Measurements from ENCODE around the gene SYT7.

The SYT7 gene

GRCh38 chr11:61534025-61534932 is 46.6 kb downstream of the SYT7 start:
- H3K4me1 Mint-ChIP-seq (ENCODE audit: low read depth), result no peaks in the 10 kb centered on the region
- no peak for DNase-seq
- no peak overlapping the region for H3K27ac Mint-ChIP-seq
- no peak overlapping the region for H3K4me3 Mint-ChIP-seq
- H3K27me3 Mint-ChIP-seq, result peaks cover 21% of the 10 kb centered on the region
- H3K36me3 Mint-ChIP-seq (ENCODE audit: low read depth), result no peaks in the 10 kb centered on the region
- H3K9me3 Mint-ChIP-seq, result no peaks in the 10 kb centered on the region

- Mint-ChIP-seq H3K36me3 (ENCODE audit: low read depth) (no peaks in the 10 kb centered on the region), H3K27me3 (peaks cover 24% of the 10 kb centered on the region), H3K4me1 (ENCODE audit: low read depth) (no peaks in the 10 kb centered on the region), H3K27ac (no peak overlapping the region), H3K4me3 (no peak overlapping the region), H3K9me3 (no peaks in the 10 kb centered on the region)
- no peak for DNase-seq
These were observed 47.5 kb downstream of the SYT7 start for GRCh38 chr11:61533401-61533800.

GRCh38 chr11:61533039-61533375 is 47.9 kb downstream of the SYT7 start:
- Mint-ChIP-seq H3K9me3 (no peaks in the 10 kb centered on the region), H3K4me3 (no peak overlapping the region)

GRCh38 chr11:61532134-61533038 is 48.5 kb downstream of the SYT7 start:
- peak; percentile 68 for DNase-seq
- no peaks in the 10 kb centered on the region for H3K4me1 Mint-ChIP-seq (ENCODE audit: low read depth)
- no peaks in the 10 kb centered on the region for H3K36me3 Mint-ChIP-seq (ENCODE audit: low read depth)
- peaks cover 29% of the 10 kb centered on the region for H3K27me3 Mint-ChIP-seq
- H3K27ac Mint-ChIP-seq, result no peak overlapping the region
- no peaks in the 10 kb centered on the region for H3K9me3 Mint-ChIP-seq
- no peak overlapping the region for H3K4me3 Mint-ChIP-seq

More at GRCh38 chr11:61533039-61533375, 47.9 kb downstream of the SYT7 start:
- no peak overlapping the region for H3K27ac Mint-ChIP-seq
- H3K27me3 Mint-ChIP-seq, result peaks cover 24% of the 10 kb centered on the region
- DNase-seq, result no peak
- no peaks in the 10 kb centered on the region for H3K4me1 Mint-ChIP-seq (ENCODE audit: low read depth)
- H3K36me3 Mint-ChIP-seq (ENCODE audit: low read depth), result no peaks in the 10 kb centered on the region

- Mint-ChIP-seq H3K9me3 (no peaks in the 10 kb centered on the region), H3K4me1 (ENCODE audit: low read depth) (no peaks in the 10 kb centered on the region), H3K4me3 (no peak overlapping the region), H3K36me3 (ENCODE audit: low read depth) (no peaks in the 10 kb centered on the region), H3K27me3 (peaks cover 38% of the 10 kb centered on the region), H3K27ac (no peak overlapping the region)
- no peak for DNase-seq
These were observed 49.8 kb downstream of the SYT7 start for GRCh38 chr11:61531044-61531443.

- Mint-ChIP-seq H3K9me3 (no peaks in the 10 kb centered on the region), H3K27me3 (peaks cover 33% of the 10 kb centered on the region), H3K36me3 (ENCODE audit: low read depth) (no peaks in the 10 kb centered on the region), H3K4me1 (ENCODE audit: low read depth) (no peaks in the 10 kb centered on the region), H3K27ac (no peak overlapping the region), H3K4me3 (no peak overlapping the region)
- DNase-seq, result no peak
These were observed 51.2 kb downstream of the SYT7 start for GRCh38 chr11:61529537-61530225.

- no peaks in the 10 kb centered on the region for H3K4me1 Mint-ChIP-seq (ENCODE audit: low read depth)
- no peaks in the 10 kb centered on the region for H3K36me3 Mint-ChIP-seq (ENCODE audit: low read depth)
- H3K27me3 Mint-ChIP-seq, result peaks cover 27% of the 10 kb centered on the region
- no peak for DNase-seq
- no peak overlapping the region for H3K27ac Mint-ChIP-seq
- H3K4me3 Mint-ChIP-seq, result no peak overlapping the region
- H3K9me3 Mint-ChIP-seq, result no peaks in the 10 kb centered on the region
These were observed 52.8 kb downstream of the SYT7 start for GRCh38 chr11:61528114-61528513.

GRCh38 chr11:61526956-61527731 is 53.7 kb downstream of the SYT7 start:
- Mint-ChIP-seq H3K27me3 (peaks cover 24% of the 10 kb centered on the region), H3K27ac (no peak overlapping the region), H3K4me1 (ENCODE audit: low read depth) (no peaks in the 10 kb centered on the region), H3K36me3 (ENCODE audit: low read depth) (no peaks in the 10 kb centered on the region), H3K9me3 (no peaks in the 10 kb centered on the region), H3K4me3 (no peak overlapping the region)
- no peak for DNase-seq

- no peak overlapping the region for H3K4me3 Mint-ChIP-seq
- peaks cover 24% of the 10 kb centered on the region for H3K27me3 Mint-ChIP-seq
- H3K4me1 Mint-ChIP-seq (ENCODE audit: low read depth), result no peaks in the 10 kb centered on the region
- H3K36me3 Mint-ChIP-seq (ENCODE audit: low read depth), result no peaks in the 10 kb centered on the region
- H3K27ac Mint-ChIP-seq, result no peak overlapping the region
- no peak for DNase-seq
- no peaks in the 10 kb centered on the region for H3K9me3 Mint-ChIP-seq
These were observed 54.6 kb downstream of the SYT7 start for GRCh38 chr11:61526229-61526628.

- no peak overlapping the region for H3K27ac Mint-ChIP-seq
These were observed 55.8 kb downstream of the SYT7 start for GRCh38 chr11:61524963-61525587.

GRCh38 chr11:61524446-61524845 is 56.4 kb downstream of the SYT7 start:
- Mint-ChIP-seq H3K36me3 (ENCODE audit: low read depth) (no peaks in the 10 kb centered on the region), H3K27ac (no peak overlapping the region), H3K9me3 (no peaks in the 10 kb centered on the region), H3K27me3 (peaks cover 24% of the 10 kb centered on the region), H3K4me3 (no peak overlapping the region), H3K4me1 (ENCODE audit: low read depth) (no peaks in the 10 kb centered on the region)
- DNase-seq, result no peak

More at GRCh38 chr11:61524963-61525587, 55.8 kb downstream of the SYT7 start:
- DNase-seq, result no peak
- Mint-ChIP-seq H3K27me3 (peaks cover 24% of the 10 kb centered on the region), H3K4me3 (no peak overlapping the region), H3K4me1 (ENCODE audit: low read depth) (no peaks in the 10 kb centered on the region), H3K36me3 (ENCODE audit: low read depth) (no peaks in the 10 kb centered on the region), H3K9me3 (no peaks in the 10 kb centered on the region)

- no peak overlapping the region for H3K4me3 Mint-ChIP-seq
- no peaks in the 10 kb centered on the region for H3K36me3 Mint-ChIP-seq (ENCODE audit: low read depth)
- H3K4me1 Mint-ChIP-seq (ENCODE audit: low read depth), result no peaks in the 10 kb centered on the region
- peaks cover 19% of the 10 kb centered on the region for H3K27me3 Mint-ChIP-seq
- DNase-seq, result no peak
- no peak overlapping the region for H3K27ac Mint-ChIP-seq
- no peaks in the 10 kb centered on the region for H3K9me3 Mint-ChIP-seq
These were observed 58.0 kb downstream of the SYT7 start for GRCh38 chr11:61522881-61523280.

GRCh38 chr11:61518032-61518795 is 62.7 kb downstream of the SYT7 start:
- DNase-seq, result no peak
- Mint-ChIP-seq H3K9me3 (no peaks in the 10 kb centered on the region), H3K27me3 (peaks cover 28% of the 10 kb centered on the region), H3K27ac (no peak overlapping the region), H3K4me3 (no peak overlapping the region), H3K36me3 (ENCODE audit: low read depth) (no peaks in the 10 kb centered on the region), H3K4me1 (ENCODE audit: low read depth) (peaks cover 7% of the 10 kb centered on the region)
